A549 (cell line): ENCODE measurements around the gene ACBD6. TPM values are rescaled to one million over a fixed set of nuclear protein-coding genes. Genes with fewer than 3 reads are reported as not detected.

Source experiments
- ATAC-seq, 2 experiments: fragments of 200-7000 bp in 1 of 2; fragments of >200 bp in 1 of 2; cut with Nextera tagmentation in 1 of 2; cut with Tn5 transposase in 1 of 2; 3 replicates each; pipeline versions ENCODE4 v1.8.0 to v1.9.1; 2018 to 2020; ENCODE audit warnings: mild to moderate bottlenecking in 1 of 2, moderate library complexity in 1 of 2
- CTCF ChIA-PET: fragments of 300-600 bp; sonication (Branson Sonifier 250); formaldehyde crosslinking; extraction: SDS; loops from one replicate; lab custom pipeline; 2021; ENCODE audit warnings: antibody characterized with exemption, inconsistent platforms; lab: Yijun Ruan, JAX
- POLR2A ChIA-PET: fragments of 350-600 bp; formaldehyde crosslinking; extraction: SDS; loops from one replicate; lab custom pipeline; 2021; ENCODE audit warnings: antibody characterized with exemption, inconsistent platforms; lab: Yijun Ruan, JAX
- DNase-seq, 2 experiments: peaks; one replicate each; pipeline versions ENCODE4 v3.0.0 to v3.0.0-alpha.2; 2011 to 2016; ENCODE audit warnings: low read depth in 1 of 2, low spot score in 1 of 2
- FAIRE-seq: peaks from 2 replicates; lab custom pipeline; 2011; peaks lifted over from hg19 to GRCh38; lab: Jason Lieb, UNC
- H3K27ac ChIP-seq, 2 experiments: fragments of >200 bp; sonication (Bioruptor Twin); formaldehyde crosslinking; 3 replicates each; pipeline ENCODE4 v1.5.1; 2016 to 2017
- H3K4me1 ChIP-seq: fragments of >200 bp; sonication (Bioruptor Twin); formaldehyde crosslinking; 3 replicates; pipeline ENCODE4 v1.6.1; 2016
- H3K4me2 ChIP-seq: fragments of >200 bp; sonication (Bioruptor Twin); formaldehyde crosslinking; 3 replicates; pipeline ENCODE4 v1.6.1; 2016
- H3K4me3 ChIP-seq: fragments of >200 bp; sonication (Bioruptor Twin); formaldehyde crosslinking; 3 replicates; pipeline ENCODE4 v1.5.1; 2016
- H3K9me3 ChIP-seq: fragments of >200 bp; sonication (Bioruptor Twin); formaldehyde crosslinking; 3 replicates; pipeline ENCODE4 v1.6.1; 2016
- CBX8 ChIP-seq: fragments of 200-600 bp; sonication (generic); IDR thresholded peaks from 2 replicates; pipeline ENCODE4 v1.6.1; 2016
- CHD4 ChIP-seq: fragments of 200-600 bp; sonication (generic); IDR thresholded peaks from 2 replicates; pipeline ENCODE4 v1.6.1; 2016; ENCODE audit warnings: antibody characterized with exemption, mild to moderate bottlenecking, borderline replicate concordance
- EHF ChIP-seq: fragments of 250-450 bp; sonication (Bioruptor Pico); IDR thresholded peaks from 2 replicates; pipeline ENCODE4 v1.5.0; 2020; ENCODE audit warnings: mild to moderate bottlenecking
- ESRRA ChIP-seq: fragments of 150-350 bp; IDR thresholded peaks from 2 replicates; pipeline ENCODE4 v1.6.1; 2014; ENCODE audit warnings: mild to moderate bottlenecking, low read length, borderline replicate concordance
- FOSL2 ChIP-seq, 2 experiments: fragments of 450-650 bp in 1 of 2; fragments of >200 bp in 1 of 2; sonication (Bioruptor Twin) in 1 of 2; formaldehyde crosslinking; IDR thresholded peaks; 2 replicates each; pipeline versions ENCODE4 v1.5.0 to v1.6.1; 2016 to 2020; ENCODE audit warnings: mild to moderate bottlenecking in 1 of 2, moderate library complexity in 1 of 2
- GATA3 ChIP-seq: IDR thresholded peaks from 2 replicates; pipeline ENCODE4 v1.6.1; 2012; ENCODE audit warnings: borderline replicate concordance
- JUN ChIP-seq, 2 experiments: fragments of >200 bp; sonication (Bioruptor Twin); formaldehyde crosslinking; IDR thresholded peaks; 2 replicates in 1 of 2; 3 replicates in 1 of 2; pipeline ENCODE4 v1.6.1; 2016 to 2017
- MAFK ChIP-seq: fragments of 450-650 bp; IDR thresholded peaks from 2 replicates; pipeline ENCODE4 v1.6.1; 2014; ENCODE audit not compliant: partially characterized antibody
- MAZ ChIP-seq: fragments of 150-350 bp; IDR thresholded peaks from 2 replicates; pipeline ENCODE4 v1.6.1; 2014; ENCODE audit warnings: antibody characterized with exemption, low read depth, low read length, borderline replicate concordance
- MYC ChIP-seq: IDR thresholded peaks from 2 replicates; pipeline ENCODE4 v1.6.1; 2012; ENCODE audit warnings: mild to moderate bottlenecking, inconsistent platforms, low read length, improper control_type of control experiment, borderline replicate concordance
- NFE2L2 ChIP-seq: fragments of 150-350 bp; conservative IDR thresholded peaks from 2 replicates; pipeline ENCODE4 v1.6.1; 2014; ENCODE audit warnings: low read length
- NPAS2 ChIP-seq: fragments of 250-450 bp; sonication (Bioruptor Pico); IDR thresholded peaks from 2 replicates; pipeline ENCODE4 v1.8.0; 2022; ENCODE audit warnings: mild to moderate bottlenecking, moderate library complexity, borderline replicate concordance
- NR3C1 ChIP-seq: fragments of >200 bp; sonication (Bioruptor Twin); formaldehyde crosslinking; IDR thresholded peaks from 3 replicates; pipeline ENCODE4 v1.6.1; 2017
- PHF8 ChIP-seq: fragments of 200-600 bp; sonication (generic); IDR thresholded peaks from 2 replicates; pipeline ENCODE4 v1.6.1; 2016; ENCODE audit warnings: low read depth, mild to moderate bottlenecking, antibody characterized with exemption, moderate library complexity, borderline replicate concordance
- POLR2A ChIP-seq: IDR thresholded peaks from 2 replicates; pipeline ENCODE4 v1.6.1; 2012; ENCODE audit warnings: mild to moderate bottlenecking, low read length
- RARB ChIP-seq: fragments of 250-450 bp; sonication (Bioruptor Pico); IDR thresholded peaks from 2 replicates; pipeline ENCODE4 v1.8.0; 2021; ENCODE audit warnings: mild to moderate bottlenecking, moderate library complexity
- RCOR1 ChIP-seq: fragments of 150-350 bp; IDR thresholded peaks from 2 replicates; pipeline ENCODE4 v1.6.1; 2014; ENCODE audit warnings: antibody characterized with exemption, low read length, low read depth
- RFX5 ChIP-seq: fragments of 450-650 bp; IDR thresholded peaks from 2 replicates; pipeline ENCODE4 v1.7.1; 2014; ENCODE audit warnings: antibody characterized with exemption, mild to moderate bottlenecking, moderate library complexity
- WGBS: methylation state at CpG from one replicate; pipeline ENCODE4 v1.1.6; 2017; ENCODE audit errors: missing lambda C conversion rate; 5-methylcytosine and 5-hydroxymethylcytosine counted together
- polyA plus RNA-seq, 4 experiments: library from polyadenylated mRNA; depleted of rRNA in 3 of 4; stranded (reverse); fragments of >200 nt; fragmentation: RNase III in 1 of 4; extraction: RNeasy Plus Mini Kit Qiagen cat#74134 plus additional on column Dnase treatment in 1 of 4; gene quantifications; 2 replicates in 3 of 4; 3 replicates in 1 of 4; pipeline ENCODE4 v1.2.3, GENCODE V29; 2011 to 2017
- TF ChIP-seq, protein P1 (sequence below): fragments of 150-350 bp; IDR thresholded peaks from 2 replicates; pipeline ENCODE4 v1.6.1; 2014; ENCODE audit warnings: low read depth, mild to moderate bottlenecking, low read length
- TF ChIP-seq, protein P2 (sequence below): fragments of 450-650 bp; IDR thresholded peaks from 2 replicates; pipeline ENCODE4 v1.6.1; 2014; ENCODE audit warnings: antibody characterized with exemption
- TF ChIP-seq, protein P3 (sequence below): fragments of 250-450 bp; sonication (Bioruptor Pico); IDR thresholded peaks from 2 replicates; pipeline ENCODE4 v1.5.0; 2021; ENCODE audit warnings: mild to moderate bottlenecking, moderate library complexity, borderline replicate concordance
- TF ChIP-seq, protein P4 (sequence below): fragments of 250-450 bp; sonication (Bioruptor Pico); IDR thresholded peaks from 2 replicates; pipeline ENCODE4 v1.5.0; 2020; ENCODE audit warnings: low read depth, mild to moderate bottlenecking, moderate library complexity

Gene ACBD6
- polyA plus RNA-seq, 2 of the 4 experiments (the other 2 are of a cell fraction) = 61.4 to 91.3 TPM

DNA sequence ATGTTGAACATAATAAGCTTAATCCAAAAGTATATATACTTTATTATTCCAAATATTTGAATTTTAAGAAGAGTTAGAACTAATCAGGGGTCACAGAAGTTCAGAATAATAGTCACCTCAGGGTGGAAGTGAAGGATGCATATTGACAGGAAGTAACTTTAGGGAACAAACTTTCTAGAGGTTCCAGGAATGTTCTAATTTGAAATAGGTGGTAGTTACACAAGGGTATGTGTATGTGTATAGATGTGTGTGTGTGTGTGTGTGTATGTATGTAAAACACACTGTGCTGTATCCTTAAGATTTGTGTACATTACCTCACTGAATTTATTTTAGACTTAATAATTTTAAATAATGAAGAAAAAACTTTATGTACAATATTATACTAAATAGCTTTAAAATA is 110.4 kb downstream of the ACBD6 start:
- FAIRE-seq = no peak

DNA sequence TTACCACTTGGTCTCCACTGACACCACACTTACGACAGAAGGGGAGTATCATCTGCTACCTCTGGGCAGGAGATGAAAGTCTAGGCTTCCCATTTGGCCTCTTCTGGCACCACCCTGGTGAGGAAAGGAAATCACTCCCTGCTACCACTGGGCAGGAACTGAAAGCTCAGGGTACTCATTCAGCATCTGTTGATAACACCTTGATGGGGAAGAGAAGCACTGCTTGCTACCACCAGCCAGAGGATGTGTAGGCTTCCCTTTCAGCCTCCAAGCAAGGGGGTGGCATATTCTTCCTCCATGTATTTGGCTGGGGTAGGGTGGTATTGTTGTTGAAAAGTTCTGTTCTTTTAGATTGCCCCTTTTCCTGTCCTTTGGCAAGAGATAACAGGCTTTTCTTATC is 115.0 kb downstream of the ACBD6 start:
- Histone ChIP-seq H3K4me3 (no peak overlapping the region), H3K27ac (no peak overlapping the region), H3K9me3 (peaks cover 8% of the 10 kb centered on the region; the same call in 1 of the 3 replicates), H3K4me1 (no peaks in the 10 kb centered on the region), H3K4me2 (no peak overlapping the region)
- CTCF ChIA-PET = interaction anchor here (1.2 to 1.9 kb wide), 2 partner anchors 21 to 29 kb away, joined by 3 to 5 read pairs; no protein-coding TSS in a partner anchor
- TF ChIP-seq EHF (CRISPR knock-in tag) (no peak), ESRRA (no peak), GATA3 (no peak), RCOR1 (no peak), CBX8 (no peak), MAZ (no peak), PHF8 (no peak), NFE2L2 (no peak), MAFK (no peak), NR3C1 (no peak), FOSL2 (IDR thresholded peaks at IDR 0.05) (no peak), FOSL2 (CRISPR knock-in tag; IDR thresholded peaks at IDR 0.05) (no peak), MYC (no peak), RFX5 (no peak), RARB (CRISPR knock-in tag) (no peak), NPAS2 (CRISPR knock-in tag) (no peak)
- TF ChIP-seq, protein P1, sequence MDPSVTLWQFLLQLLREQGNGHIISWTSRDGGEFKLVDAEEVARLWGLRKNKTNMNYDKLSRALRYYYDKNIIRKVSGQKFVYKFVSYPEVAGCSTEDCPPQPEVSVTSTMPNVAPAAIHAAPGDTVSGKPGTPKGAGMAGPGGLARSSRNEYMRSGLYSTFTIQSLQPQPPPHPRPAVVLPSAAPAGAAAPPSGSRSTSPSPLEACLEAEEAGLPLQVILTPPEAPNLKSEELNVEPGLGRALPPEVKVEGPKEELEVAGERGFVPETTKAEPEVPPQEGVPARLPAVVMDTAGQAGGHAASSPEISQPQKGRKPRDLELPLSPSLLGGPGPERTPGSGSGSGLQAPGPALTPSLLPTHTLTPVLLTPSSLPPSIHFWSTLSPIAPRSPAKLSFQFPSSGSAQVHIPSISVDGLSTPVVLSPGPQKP = no peak
- TF ChIP-seq, protein P2, sequence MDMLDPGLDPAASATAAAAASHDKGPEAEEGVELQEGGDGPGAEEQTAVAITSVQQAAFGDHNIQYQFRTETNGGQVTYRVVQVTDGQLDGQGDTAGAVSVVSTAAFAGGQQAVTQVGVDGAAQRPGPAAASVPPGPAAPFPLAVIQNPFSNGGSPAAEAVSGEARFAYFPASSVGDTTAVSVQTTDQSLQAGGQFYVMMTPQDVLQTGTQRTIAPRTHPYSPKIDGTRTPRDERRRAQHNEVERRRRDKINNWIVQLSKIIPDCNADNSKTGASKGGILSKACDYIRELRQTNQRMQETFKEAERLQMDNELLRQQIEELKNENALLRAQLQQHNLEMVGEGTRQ = no peak
- DNase-seq (no peak), FAIRE-seq (no peak), ATAC-seq (no peak)
- 100% methylated on average over 1 of the region's 1 CpG for WGBS
- POLR2A ChIA-PET = no interaction called here

More for the DNA sequence above, 110.4 kb downstream of the ACBD6 start:
- DNase-seq (no peak), ATAC-seq (no peak)
- no peaks in the 10 kb centered on the region for H3K9me3 ChIP-seq
- ChIA-PET POLR2A (no interaction called here), CTCF (no interaction called here)
- no peak overlapping the region for H3K4me2 ChIP-seq
- no peak overlapping the region for H3K4me3 ChIP-seq
- H3K27ac ChIP-seq = no peak overlapping the region
- TF ChIP-seq EHF (CRISPR knock-in tag) (no peak), JUN (IDR thresholded peaks at IDR 0.05) (no peak), MYC (no peak), POLR2A (no peak), PHF8 (no peak), CBX8 (no peak), CHD4 (no peak), MAFK (no peak)
- TF ChIP-seq, protein P3, sequence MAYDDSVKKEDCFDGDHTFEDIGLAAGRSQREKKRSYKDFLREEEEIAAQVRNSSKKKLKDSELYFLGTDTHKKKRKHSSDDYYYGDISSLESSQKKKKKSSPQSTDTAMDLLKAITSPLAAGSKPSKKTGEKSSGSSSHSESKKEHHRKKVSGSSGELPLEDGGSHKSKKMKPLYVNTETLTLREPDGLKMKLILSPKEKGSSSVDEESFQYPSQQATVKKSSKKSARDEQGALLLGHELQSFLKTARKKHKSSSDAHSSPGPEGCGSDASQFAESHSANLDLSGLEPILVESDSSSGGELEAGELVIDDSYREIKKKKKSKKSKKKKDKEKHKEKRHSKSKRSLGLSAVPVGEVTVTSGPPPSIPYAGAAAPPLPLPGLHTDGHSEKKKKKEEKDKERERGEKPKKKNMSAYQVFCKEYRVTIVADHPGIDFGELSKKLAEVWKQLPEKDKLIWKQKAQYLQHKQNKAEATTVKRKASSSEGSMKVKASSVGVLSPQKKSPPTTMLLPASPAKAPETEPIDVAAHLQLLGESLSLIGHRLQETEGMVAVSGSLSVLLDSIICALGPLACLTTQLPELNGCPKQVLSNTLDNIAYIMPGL (CRISPR knock-in tag) = no peak
- TF ChIP-seq, protein P4, sequence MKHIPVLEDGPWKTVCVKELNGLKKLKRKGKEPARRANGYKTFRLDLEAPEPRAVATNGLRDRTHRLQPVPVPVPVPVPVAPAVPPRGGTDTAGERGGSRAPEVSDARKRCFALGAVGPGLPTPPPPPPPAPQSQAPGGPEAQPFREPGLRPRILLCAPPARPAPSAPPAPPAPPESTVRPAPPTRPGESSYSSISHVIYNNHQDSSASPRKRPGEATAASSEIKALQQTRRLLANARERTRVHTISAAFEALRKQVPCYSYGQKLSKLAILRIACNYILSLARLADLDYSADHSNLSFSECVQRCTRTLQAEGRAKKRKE (CRISPR knock-in tag) = no peak
- no peaks in the 10 kb centered on the region for H3K4me1 ChIP-seq
